HUES48 (cell line): ENCODE measurements around the gene RCC1.
A peak's percentile ranks its signal among the peaks of the same experiment; 100 is the strongest.
"Not testable (repeated sequence)": the region's sequence is repeated elsewhere in the genome, so short reads cannot be mapped to it uniquely, and the experiment has no call there.

Source experiments
- H3K27ac ChIP-seq: one replicate; pipeline ENCODE4 v1.7.0; 2013; ENCODE audit warnings: low read depth, low read length, inconsistent platforms
- H3K27me3 ChIP-seq: 2 replicates; pipeline ENCODE4 v1.6.1; 2013; ENCODE audit warnings: mild to moderate bottlenecking, low read length; ENCODE audit not compliant: control insufficient read depth, insufficient read depth
- H3K36me3 ChIP-seq: 2 replicates; pipeline ENCODE4 v1.6.1; 2013; ENCODE audit warnings: low read length; ENCODE audit not compliant: control insufficient read depth, insufficient read depth
- H3K4me1 ChIP-seq: 2 replicates; pipeline ENCODE4 v1.6.1; 2013; ENCODE audit warnings: mild to moderate bottlenecking, low read length; ENCODE audit not compliant: control insufficient read depth, insufficient read depth
- H3K4me3 ChIP-seq: 2 replicates; pipeline ENCODE4 v1.5.1; 2013; ENCODE audit warnings: mild to moderate bottlenecking, low read depth, low read length
- H3K9ac ChIP-seq: 2 replicates; pipeline ENCODE4 v1.6.1; 2013; ENCODE audit warnings: mild to moderate bottlenecking, low read depth, low read length, moderate library complexity
- H3K9me3 ChIP-seq: 2 replicates; pipeline ENCODE4 v1.6.1; 2013; ENCODE audit warnings: low read length; ENCODE audit not compliant: control insufficient read depth, insufficient read depth

The RCC1 gene

GRCh38 chr1:28551381-28551780 is 45.5 kb downstream of the RCC1 start:
- no peaks in the 10 kb centered on the region for H3K9me3 ChIP-seq
- H3K4me1 ChIP-seq: peaks cover 2% of the 10 kb centered on the region; the same call in 1 of the 2 replicates
- no peaks in the 10 kb centered on the region for H3K27me3 ChIP-seq
- no peak overlapping the region for H3K4me3 ChIP-seq
- H3K36me3 ChIP-seq: peaks cover 19% of the 10 kb centered on the region
- H3K27ac ChIP-seq: no peak overlapping the region
- no peak overlapping the region for H3K9ac ChIP-seq

GRCh38 chr1:28552758-28553663 is 47.2 kb downstream of the RCC1 start, which contains the start of gene TRNAU1AP:
Gene TRNAU1AP (plus strand): TSS chr1:28553085. CDS start chr1:28553111, 26 bp downstream.
- Histone ChIP-seq H3K9ac (peak within 1 kb of the TSS; percentile 55), H3K4me3 (peak within 1 kb of the TSS; percentile 83), H3K36me3 (peaks cover 28% of the 10 kb centered on the region), H3K4me1 (peaks cover 2% of the 10 kb centered on the region; the same call in 1 of the 2 replicates), H3K27me3 (no peaks in the 10 kb centered on the region), H3K9me3 (no peaks in the 10 kb centered on the region), H3K27ac (peak within 1 kb of the TSS; percentile 70)

- Histone ChIP-seq H3K9me3 (no peaks in the 10 kb centered on the region), H3K27me3 (no peaks in the 10 kb centered on the region), H3K9ac (no peak overlapping the region), H3K4me3 (no peak overlapping the region), H3K27ac (no peak overlapping the region), H3K4me1 (no peaks in the 10 kb centered on the region), H3K36me3 (peaks cover 74% of the 10 kb centered on the region)
Measured at GRCh38 chr1:28560886-28561285, 55.0 kb downstream of the RCC1 start.

GRCh38 chr1:28564310-28564709 is 58.5 kb downstream of the RCC1 start:
- H3K36me3 ChIP-seq: peaks cover 73% of the 10 kb centered on the region
- no peak overlapping the region for H3K27ac ChIP-seq

GRCh38 chr1:28565040-28565439 is 59.2 kb downstream of the RCC1 start:
- Histone ChIP-seq H3K9ac (no peak overlapping the region), H3K27ac (no peak overlapping the region), H3K4me1 (no peaks in the 10 kb centered on the region), H3K9me3 (no peaks in the 10 kb centered on the region), H3K36me3 (peaks cover 69% of the 10 kb centered on the region), H3K27me3 (no peaks in the 10 kb centered on the region), H3K4me3 (no peak overlapping the region)

More at GRCh38 chr1:28564310-28564709, 58.5 kb downstream of the RCC1 start:
- H3K27me3 ChIP-seq: no peaks in the 10 kb centered on the region
- H3K4me1 ChIP-seq: no peaks in the 10 kb centered on the region
- no peaks in the 10 kb centered on the region for H3K9me3 ChIP-seq
- H3K4me3 ChIP-seq: no peak overlapping the region
- H3K9ac ChIP-seq: no peak overlapping the region

- Histone ChIP-seq H3K9ac (no peak overlapping the region), H3K9me3 (no peaks in the 10 kb centered on the region), H3K36me3 (peaks cover 68% of the 10 kb centered on the region), H3K27ac (no peak overlapping the region), H3K4me1 (no peaks in the 10 kb centered on the region), H3K27me3 (no peaks in the 10 kb centered on the region), H3K4me3 (no peak overlapping the region)
Measured at GRCh38 chr1:28565726-28566125, 59.9 kb downstream of the RCC1 start.

- peaks cover 68% of the 10 kb centered on the region for H3K36me3 ChIP-seq
- H3K27me3 ChIP-seq: no peaks in the 10 kb centered on the region
- no peaks in the 10 kb centered on the region for H3K9me3 ChIP-seq
- no peak overlapping the region for H3K27ac ChIP-seq
- no peak overlapping the region for H3K4me3 ChIP-seq
- no peak overlapping the region for H3K9ac ChIP-seq
- H3K4me1 ChIP-seq: no peaks in the 10 kb centered on the region
Measured at GRCh38 chr1:28566931-28567330, 61.1 kb downstream of the RCC1 start.

- H3K4me3 ChIP-seq: no peak overlapping the region
- H3K36me3 ChIP-seq: peaks cover 63% of the 10 kb centered on the region
- H3K9me3 ChIP-seq: no peaks in the 10 kb centered on the region
- no peak overlapping the region for H3K9ac ChIP-seq
- no peaks in the 10 kb centered on the region for H3K4me1 ChIP-seq
- H3K27me3 ChIP-seq: no peaks in the 10 kb centered on the region
- no peak overlapping the region for H3K27ac ChIP-seq
Measured at GRCh38 chr1:28571911-28572310, 66.1 kb downstream of the RCC1 start.

GRCh38 chr1:28572891-28573290 is 67.0 kb downstream of the RCC1 start:
- H3K36me3 ChIP-seq: peaks cover 64% of the 10 kb centered on the region
- not testable (repeated sequence) for H3K27ac ChIP-seq

GRCh38 chr1:28573564-28573963 is 67.7 kb downstream of the RCC1 start:
- H3K27me3 ChIP-seq: no peaks in the 10 kb centered on the region
- no peaks in the 10 kb centered on the region for H3K4me1 ChIP-seq
- H3K9ac ChIP-seq: no peak overlapping the region
- no peaks in the 10 kb centered on the region for H3K9me3 ChIP-seq
- H3K4me3 ChIP-seq: no peak overlapping the region
- H3K36me3 ChIP-seq: peaks cover 64% of the 10 kb centered on the region
- no peak overlapping the region for H3K27ac ChIP-seq

More at GRCh38 chr1:28572891-28573290, 67.0 kb downstream of the RCC1 start:
- not testable (repeated sequence) for H3K9me3 ChIP-seq, H3K9ac ChIP-seq, H3K4me3 ChIP-seq, H3K27me3 ChIP-seq, H3K4me1 ChIP-seq

- Histone ChIP-seq H3K9ac (no peak overlapping the region), H3K27me3 (no peaks in the 10 kb centered on the region), H3K4me3 (no peak overlapping the region), H3K4me1 (peaks cover 3% of the 10 kb centered on the region; the same call in 1 of the 2 replicates), H3K9me3 (no peaks in the 10 kb centered on the region), H3K27ac (peak overlapping the region; percentile 28), H3K36me3 (peaks cover 66% of the 10 kb centered on the region)
Measured at GRCh38 chr1:28577052-28577678, 71.3 kb downstream of the RCC1 start.
